NCI-H510A treated with DMSO at 0.1 percent for 48 hours (cell line): Measurements from ENCODE around the gene RUNX3.
"Not testable (repeated sequence)": the region's sequence is repeated elsewhere in the genome, so short reads cannot be mapped to it uniquely, and the experiment has no call there.

ENCODE experiments used
- DNase-seq: peaks from one replicate; lab custom pipeline; 2025; lab: John Stamatoyannopoulos, UW

The RUNX3 gene

DNA sequence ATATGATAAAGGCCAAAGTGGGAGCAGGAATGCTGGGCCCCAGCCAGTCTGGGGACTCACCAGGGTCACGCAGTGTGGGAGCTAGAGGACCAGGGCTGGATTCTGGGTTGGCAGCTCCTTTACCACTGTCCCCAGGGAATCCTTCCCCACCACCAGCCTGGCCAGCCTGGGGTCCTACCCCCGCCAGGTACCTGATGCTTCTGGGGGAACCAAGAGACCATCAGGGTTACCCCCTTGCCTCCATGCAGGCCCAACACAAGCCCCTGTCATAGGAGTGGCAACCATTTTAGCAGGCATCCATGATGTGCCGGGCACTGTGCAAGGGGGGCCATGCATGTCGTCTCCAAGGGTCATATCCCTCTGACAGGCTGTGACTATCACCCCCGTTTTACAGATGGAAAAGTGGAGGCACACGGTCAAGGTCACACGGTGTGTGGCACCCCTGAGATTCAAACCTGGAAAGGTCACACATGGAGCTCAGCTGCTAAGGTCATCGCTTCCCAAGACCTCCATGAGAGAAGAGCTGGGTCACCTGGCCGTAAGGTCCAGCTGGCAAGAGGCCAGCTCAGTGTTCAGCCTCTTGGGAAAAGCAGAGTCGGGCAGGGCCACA is 16.4 kb downstream of the RUNX3 start:
- DNase-seq = no peak

DNA sequence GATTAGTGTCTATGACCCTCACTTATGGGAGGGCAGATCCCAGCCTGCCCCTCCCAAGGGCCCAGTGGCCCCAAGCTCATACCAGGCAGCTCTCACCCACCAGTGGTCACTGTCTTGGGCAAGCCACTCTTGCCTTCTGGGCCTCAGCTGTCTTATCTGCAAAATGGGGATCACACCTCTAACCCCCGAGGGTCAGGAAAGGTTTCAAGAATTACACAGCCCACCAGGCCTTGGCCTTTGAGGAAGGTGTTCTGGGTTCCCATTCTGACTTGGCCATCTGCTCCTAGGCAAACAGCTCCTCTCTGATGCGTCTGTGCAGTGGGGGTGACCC is 16.8 kb downstream of the RUNX3 start:
- no peak for DNase-seq

DNA sequence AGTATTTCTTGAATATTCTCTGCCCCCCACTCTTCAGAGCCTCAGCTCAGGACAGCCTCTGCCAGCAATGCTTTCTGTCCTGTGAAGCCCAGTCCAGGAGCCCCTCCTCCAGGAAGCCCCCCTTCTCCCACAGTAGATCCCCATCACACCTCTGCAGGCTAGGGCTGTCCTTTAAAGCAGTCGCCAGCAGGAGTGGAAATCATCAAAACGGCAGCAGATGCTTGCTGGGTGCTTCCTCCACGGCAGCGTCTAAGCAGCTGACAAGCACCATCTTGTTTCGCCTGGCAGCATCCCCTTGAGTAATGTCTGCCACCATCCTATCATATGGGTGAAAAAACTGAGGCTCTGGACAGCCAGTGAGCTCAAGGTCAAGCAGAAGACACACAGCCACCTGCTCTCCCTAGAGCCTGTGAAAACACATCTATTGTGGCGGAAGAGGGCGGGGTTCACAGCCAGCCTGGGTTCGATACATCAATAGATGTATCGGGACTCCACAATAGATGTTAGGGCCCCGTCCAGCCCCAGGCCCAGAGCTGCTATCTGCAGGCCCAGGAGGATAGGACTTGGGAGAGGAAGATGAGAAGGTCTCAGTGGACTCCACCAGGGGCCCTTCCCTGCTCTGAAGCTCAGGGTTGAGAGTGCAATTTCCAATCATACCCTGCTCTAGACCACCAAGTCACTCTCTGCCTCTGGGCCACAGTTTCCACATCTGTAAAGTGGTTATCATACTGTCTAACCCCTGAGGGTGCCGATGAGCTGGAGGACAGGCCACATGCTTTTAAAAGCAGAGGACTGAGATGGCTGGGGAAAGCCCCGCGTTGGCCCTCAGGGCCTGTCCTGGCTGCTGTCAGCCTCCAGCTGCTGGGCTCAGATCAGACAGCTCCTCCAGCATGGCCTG is 17.5 kb downstream of the RUNX3 start:
- no peak for DNase-seq

DNA sequence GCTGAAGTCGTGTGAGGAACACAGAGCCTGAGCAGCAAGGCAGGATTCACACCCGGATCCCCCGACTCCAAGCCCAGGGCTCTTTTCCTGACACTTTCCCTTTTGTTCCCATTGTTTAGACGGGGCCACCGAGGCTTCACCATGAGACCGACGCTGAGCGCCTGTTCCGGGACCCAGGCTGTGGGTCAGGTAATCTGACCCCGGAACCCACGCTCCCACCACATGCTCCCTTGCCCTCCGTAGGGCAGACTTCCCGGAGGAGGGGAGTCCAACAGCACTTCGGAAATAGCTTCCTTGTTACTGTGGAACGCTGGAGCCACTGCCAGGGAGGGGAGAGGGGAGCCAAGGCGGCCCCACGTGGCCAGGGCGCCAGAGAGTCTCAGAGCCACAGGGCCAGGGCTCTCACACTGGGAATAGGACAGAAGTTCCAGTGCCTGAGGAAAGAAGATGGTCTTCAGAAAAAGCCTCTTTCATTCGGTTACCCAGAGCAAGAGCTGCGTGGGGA is 18.4 kb downstream of the RUNX3 start:
- no peak for DNase-seq

DNA sequence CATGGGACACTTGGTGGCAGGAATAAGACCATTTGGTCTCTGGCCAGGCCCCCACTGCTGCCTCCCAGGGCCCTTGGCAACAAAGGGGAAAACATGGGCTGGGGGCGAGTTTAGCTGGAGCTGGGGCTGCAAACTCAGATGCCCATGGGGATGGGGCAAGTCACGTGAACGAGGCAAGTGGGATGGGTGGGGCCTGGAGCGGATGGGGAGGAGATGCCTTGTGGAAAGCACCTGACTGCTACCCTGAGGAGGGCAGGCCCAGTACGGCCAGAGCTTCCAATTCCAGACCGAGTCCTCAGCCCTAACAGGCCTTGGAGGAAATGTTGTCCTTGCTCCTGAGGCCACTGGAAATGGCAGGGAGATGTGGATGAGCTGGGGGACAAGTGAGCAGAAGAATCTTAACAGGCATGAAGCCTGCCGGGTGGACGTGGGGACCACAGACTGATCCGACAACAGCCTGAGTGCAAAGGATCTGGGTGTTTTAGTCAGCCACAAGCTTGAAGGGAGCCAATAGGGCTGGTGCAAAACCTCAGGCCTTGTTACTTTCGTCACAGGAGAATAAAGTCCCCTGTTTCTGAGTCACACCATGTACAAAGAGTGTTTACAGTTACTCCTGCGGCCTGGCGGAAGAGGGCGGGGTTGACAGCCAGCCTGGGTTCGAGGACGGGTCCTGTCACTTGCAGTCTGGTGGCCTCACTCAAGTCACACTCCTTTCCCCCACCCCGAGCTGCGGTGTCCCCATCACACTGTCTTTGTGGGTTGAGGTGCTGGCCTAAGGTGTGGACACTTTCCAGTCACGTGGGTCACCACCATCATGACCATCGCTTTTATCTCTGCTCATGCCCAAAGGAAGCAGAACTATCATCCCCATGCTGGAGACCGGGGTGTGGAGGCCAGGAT is 19.1 kb downstream of the RUNX3 start:
- DNase-seq = no peak

DNA sequence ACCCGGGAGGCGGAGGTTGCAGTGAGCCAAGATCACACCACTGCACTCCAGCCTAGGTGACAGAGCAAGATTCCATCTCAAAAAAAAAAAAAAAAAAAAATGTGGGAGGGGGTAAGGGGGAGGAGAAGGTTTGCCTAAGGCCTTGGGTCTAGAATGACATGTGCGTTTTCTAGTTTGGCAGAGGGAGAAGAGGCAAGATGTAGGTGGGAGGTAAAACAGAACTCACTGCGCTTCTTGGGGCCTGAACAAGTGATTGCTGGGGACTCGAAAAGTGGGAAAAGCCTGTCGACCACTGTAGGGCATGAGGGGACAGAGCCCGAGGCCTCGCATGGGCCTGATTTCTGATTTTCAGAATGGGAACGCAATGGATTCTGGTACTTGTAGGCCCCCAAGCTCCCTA is 19.9 kb downstream of the RUNX3 start:
- DNase-seq = no peak

DNA sequence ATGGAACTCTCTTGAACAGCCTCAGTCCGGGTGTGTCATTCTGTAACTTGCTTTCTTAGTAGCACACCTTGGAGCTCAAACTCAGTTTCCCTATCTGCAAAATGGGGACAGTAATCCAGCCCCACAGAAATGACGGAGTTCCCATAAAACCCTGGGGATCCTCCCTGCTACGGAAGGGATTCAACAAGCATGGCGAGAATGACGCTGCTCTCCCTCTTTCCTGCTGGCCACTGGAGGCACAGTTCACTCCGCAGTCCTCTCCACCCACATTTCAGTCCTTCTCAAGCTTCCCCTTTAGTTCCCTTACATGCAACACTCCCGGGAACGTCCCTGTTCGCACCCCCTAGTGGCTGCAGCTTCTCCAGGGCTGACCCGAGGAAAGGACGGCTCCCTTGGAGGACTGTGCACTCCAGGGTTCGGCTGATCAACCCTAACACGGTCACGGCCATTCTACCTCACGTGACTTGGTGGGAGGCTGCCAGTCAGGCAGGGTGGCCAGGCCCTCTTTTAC is 20.6 kb downstream of the RUNX3 start:
- no peak for DNase-seq

DNA sequence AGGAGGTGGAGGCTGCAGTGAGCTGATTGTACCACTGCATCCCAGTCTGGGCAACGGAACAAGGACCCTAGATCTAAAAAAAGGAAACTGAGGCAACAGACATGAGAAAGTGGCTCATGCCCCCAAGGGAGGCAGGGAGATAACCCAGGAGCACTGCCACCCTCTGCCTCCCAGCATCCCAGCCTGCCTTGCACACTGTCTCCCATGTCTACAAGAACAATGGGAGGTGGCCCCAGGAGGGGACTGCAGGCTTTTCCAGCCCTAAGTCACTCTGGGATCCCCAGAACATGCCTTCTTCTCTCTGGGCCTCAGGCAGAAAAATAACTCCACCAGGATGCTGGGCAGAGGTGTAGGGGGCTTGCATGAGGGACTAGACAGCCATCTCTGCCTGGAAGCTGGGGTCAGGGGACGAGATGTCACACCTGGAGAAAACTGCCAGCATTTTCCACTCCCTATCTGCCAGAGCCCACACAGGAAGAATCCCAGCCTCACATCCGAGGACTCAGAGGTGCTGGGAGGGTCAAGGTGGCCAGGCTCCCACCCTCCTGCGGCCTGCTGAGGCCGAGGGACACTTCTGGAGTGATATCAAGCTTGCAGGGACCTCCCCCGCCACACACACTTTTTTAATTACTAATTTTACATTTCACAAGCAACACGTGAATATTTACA is 21.4 kb downstream of the RUNX3 start:
- no peak for DNase-seq

DNA sequence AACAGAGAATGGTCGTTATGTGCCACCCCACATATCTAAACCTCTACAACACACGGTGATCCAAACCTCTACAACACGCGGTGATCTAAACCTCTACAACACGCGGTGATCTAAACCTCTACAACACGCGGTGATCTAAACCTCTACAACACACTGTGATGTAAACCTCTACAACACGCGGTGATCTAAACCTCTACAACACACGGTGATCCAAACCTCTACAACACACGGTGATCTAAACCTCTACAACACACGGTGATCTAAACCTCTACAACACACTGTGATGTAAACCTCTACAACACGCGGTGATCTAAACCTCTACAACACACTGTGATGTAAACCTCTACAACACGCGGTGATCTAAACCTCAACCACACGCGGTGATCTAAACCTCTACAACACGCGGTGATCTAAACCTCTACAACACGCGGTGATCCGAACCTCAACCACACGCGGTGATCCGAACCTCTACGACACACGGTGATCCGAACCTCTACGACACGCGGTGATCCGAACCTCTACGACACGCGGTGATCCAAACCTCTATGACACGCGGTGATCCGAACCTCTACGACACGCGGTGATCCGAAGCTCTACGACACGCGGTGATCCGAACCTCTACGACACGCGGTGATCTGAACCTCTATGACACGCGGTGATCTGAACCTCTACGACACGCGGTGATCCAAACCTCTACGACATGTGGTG is 22.3 kb downstream of the RUNX3 start:
- DNase-seq = not testable (repeated sequence)

DNA sequence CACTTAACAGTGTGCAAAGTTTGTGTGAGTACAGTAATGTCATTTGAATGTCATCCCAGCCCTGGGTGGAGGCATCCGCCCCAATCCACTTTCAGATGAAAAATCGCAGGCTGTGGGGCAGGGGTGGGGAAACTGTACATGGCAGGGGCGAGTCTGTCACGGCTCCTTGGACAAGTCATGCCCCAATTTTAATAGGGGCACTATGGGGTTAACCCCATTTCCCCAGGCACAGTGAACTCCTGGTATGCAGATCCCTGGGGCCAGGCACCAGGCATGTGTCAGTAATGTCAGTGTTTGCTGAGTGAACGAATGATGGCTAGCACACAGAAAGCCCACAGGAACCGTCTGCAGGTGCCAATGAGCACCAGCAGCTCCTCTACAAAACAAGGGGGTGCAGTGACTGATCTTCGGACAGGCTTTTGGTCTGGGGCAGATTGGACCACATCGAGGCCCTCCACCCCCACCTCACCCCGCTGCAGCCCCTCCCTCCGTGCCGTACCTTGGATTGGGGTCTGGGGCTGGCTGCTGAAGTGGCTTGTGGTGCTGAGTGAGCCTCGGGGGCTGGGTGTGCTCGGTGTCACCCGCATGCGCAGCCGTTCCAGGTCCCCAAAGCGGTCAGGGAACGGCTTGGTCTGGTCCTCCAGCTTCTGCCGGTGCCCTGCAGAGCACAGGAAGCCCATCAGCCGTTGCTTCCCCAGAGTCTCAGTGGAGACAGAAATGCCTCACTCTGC is 23.2 kb downstream of the RUNX3 start:
- DNase-seq = no peak

DNA sequence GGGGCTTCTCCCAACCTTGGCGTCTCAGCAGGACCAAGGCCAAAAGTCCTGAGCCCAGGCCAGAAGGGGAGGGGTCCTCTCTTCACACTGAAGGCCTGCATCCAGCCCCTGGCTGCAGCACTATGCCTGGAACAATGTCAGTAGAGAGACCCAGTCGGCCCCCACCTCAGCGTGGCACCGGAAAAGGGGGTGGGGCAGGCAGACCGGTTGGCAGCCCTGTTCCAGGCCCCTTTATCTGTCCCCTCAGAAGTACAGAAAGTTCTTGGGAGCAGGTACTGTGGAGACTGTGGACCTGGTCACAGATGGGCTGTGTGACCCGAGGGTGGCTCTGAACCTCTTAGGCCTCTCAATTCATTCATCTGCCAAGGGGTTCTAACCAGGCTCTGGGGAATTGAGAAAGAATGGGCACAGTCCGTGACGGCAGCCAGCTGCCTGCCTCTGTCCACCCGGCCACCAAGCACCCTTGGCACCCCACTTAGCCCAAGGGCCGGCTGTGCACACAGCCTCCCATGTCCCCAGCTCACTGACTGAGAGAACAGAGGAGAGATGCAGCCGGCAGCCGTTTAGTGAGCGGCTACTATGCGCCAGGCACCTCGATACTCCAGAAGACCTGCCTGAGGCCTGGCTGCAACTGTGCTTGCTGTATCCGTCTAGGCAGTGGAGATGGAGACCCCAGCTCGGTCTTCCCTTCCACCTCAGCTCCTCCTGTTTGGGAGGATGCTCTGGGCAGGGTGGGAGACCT is 23.9 kb downstream of the RUNX3 start:
- DNase-seq = no peak

DNA sequence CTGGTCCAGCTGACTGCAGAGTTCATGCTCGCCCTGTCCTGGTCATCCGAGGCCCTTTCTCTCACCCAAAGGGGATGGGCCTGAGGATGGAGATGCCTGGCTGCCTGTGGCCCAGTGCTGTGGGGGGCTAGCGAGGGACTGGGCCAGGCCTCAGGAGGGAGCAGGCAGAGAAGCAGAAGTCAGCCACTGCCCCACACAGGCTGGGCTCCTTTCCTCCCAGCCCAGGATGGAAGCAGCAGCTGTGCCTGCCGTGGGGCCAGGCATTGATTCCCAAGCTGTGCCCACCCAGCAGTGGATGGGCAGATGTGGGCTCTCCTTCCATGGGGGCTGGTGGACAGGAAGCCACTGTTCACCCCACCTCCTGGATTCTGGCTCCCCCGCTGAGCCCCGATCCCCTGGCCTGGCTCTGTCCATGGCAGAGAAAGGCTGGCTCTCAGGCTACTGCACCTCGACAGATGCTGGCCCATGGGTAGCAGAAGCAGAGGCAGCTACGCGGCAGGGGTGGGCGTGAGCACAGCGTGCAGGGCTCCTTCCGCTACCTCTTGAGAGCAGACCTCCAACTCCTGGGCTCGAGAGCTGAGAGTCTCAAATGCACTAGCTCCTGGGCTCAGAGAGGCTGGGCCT is 24.6 kb downstream of the RUNX3 start:
- no peak for DNase-seq

DNA sequence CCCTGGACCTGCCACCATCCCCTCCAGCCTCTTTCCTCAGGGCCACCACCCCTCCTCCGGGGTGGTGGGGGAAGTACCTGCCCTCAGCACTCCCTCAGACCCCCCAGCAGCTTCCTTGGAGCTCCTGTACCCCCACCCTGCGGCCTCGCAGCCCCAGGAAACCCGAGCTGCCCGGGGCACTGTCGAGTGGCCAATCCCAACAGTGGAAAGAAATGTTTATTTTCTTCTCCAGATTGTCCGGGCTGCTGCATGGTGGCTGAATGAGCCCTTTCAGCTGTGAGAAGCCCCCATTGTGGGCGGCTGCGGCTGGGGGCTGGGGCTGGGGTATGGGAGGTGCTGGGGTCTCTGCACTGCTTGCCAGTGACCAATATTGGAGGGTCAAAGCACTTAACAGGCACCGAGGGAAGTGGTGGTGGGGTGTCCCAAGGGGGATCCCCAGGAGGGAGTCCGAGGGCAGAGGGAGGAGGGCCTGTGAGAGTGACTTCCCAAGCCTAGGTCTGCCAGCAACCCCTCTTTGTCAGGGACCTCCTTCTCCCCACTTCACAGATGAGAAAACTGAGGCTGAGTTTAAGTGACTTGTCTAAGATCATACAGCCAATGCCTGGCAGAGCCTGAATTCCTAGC is 25.2 kb downstream of the RUNX3 start:
- no peak for DNase-seq

DNA sequence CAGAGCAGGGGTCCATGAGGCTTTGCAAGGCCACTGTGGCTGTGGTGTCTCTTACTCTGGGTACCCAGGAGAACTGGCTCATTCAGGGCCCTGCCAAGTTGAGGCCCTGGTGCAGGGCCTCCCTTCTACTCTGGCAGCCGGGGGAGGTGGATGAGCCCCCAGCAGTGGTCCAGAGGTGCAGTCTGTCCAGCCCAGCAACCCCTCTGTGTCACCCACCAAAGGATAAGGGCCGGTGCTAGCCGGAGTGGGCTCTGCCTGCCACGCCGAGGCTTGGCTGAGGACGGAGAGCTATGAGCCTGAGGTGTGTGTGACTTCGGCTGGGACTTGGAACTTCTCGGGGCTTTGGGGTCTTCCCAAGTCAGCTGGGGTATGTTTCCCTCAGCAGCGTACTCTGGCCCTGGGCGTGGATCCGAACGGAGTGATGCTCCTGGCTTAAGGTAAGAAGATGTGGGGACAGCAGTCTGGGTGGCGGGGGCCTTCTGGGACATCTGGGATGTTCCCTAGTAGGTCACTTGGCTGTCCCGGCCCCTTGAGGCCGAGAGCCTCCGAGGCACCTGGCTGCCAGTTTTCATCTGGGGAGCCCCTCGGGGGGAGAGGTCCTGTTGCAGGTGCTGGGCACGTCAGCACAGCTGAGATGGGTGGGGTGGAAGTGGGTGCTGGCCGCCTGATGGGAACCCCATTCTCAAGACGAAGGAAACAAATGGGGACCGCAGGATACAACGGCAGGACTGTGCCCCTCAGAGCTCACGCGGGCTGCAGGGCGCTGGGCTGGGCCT is 25.9 kb downstream of the RUNX3 start:
- DNase-seq = no peak

DNA sequence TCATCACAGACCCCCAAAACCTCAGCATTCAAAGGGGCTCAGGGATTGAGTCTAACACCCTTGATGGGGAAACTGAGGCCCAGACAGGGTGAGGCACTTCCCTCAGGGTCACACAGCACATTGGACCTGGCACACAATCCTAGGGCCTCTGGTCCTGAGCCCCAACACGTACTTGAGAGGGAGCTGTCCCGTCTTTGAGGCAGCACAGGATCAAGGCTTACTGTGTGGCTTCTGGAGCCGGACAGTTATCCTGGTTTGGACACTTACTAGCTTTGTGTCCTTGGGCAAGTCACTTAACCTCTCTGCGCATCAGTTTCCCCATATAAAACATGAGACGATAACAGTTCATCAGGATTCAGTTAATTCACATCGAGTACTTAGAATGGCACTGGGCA is 26.5 kb downstream of the RUNX3 start:
- DNase-seq = no peak

DNA sequence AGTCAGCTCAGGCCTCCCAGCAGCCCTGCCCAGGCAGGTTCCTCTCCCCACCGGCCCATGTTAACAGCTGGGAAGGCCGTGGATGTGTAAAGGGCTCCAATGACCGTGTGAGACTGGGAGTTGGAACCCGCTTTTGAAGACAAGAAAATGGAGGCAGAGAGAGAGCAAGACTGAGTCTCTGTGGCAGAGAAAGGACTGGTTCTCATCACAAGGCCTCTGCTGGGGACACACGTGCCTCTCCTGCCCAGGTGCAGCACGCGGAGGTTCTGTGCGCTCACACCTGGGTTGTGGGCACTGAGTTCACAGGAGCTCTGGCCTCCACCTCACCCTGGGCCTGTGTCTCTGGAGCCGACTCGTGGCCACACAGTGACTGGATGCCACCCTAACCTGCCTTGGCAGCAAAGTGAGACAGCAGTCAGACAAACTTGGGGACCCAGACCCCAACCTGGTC is 27.0 kb downstream of the RUNX3 start:
- no peak for DNase-seq

DNA sequence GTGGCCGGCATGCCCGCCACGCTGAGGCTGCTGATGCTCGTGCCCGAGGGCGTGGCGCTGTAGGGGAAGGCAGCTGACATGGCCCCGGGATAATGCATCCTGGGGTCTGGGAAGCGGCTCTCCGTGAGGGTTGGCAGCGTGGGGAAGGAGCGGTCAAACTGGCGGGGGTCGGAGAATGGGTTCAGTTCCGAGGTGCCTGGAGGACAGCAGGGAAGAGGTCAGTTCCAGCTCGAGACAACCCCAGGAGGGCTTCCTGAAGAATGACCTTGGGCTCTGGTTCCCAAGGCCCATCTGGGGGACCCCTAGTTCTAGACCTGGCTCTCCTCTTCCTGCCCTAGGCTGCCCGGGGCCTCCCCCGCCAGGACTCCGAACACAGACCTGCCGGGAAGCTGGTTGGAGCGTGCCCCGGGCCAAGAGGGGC is 27.6 kb downstream of the RUNX3 start:
- DNase-seq = no peak
